Measurements from ENCODE around the gene MRGPRX2.

DNA sequence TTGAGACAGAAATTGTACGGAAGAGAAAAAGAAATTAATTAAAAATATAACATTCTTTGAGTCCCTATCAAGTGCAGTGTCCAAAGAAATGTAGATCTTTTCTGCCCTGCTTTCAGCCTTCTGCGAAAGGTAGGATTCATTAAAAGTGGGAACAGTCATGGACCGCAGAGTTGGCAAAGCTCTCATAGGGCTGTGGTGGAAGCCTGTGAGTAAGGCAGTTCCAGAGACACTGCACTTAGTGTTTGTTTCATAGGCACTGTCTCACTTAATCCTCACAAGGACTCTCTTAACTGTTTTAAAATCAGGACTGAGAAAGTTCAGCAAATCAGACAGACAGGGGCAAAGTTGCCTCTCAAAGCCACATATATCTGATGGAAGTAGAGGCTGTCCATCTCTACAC lies 5.5 kb downstream of the MRGPRX2 start:
- no peak for TF ChIP-seq POLR2AphosphoS5 (IDR thresholded peaks at IDR 0.05; ENCODE audit: insufficient read depth in 1 of 2, low read depth in 1 of 2)
- TF ChIP-seq, protein P1, sequence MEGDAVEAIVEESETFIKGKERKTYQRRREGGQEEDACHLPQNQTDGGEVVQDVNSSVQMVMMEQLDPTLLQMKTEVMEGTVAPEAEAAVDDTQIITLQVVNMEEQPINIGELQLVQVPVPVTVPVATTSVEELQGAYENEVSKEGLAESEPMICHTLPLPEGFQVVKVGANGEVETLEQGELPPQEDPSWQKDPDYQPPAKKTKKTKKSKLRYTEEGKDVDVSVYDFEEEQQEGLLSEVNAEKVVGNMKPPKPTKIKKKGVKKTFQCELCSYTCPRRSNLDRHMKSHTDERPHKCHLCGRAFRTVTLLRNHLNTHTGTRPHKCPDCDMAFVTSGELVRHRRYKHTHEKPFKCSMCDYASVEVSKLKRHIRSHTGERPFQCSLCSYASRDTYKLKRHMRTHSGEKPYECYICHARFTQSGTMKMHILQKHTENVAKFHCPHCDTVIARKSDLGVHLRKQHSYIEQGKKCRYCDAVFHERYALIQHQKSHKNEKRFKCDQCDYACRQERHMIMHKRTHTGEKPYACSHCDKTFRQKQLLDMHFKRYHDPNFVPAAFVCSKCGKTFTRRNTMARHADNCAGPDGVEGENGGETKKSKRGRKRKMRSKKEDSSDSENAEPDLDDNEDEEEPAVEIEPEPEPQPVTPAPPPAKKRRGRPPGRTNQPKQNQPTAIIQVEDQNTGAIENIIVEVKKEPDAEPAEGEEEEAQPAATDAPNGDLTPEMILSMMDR (IDR thresholded peaks at IDR 0.05) = no peak
- no peak for TF ChIP-seq POLR2A (IDR thresholded peaks at IDR 0.05)
